HEK293T (cell line): ENCODE data around the gene RYR3.

ENCODE experiments used
- ARNT ChIP-seq: fragments of 450-650 bp; IDR thresholded peaks from 2 replicates; pipeline ENCODE4 v1.6.1; 2017; ENCODE audit warnings: mild to moderate bottlenecking
- BHLHE40 ChIP-seq: fragments of 450-650 bp; IDR thresholded peaks from 2 replicates; pipeline ENCODE4 v1.6.1; 2016; ENCODE audit warnings: mild to moderate bottlenecking, moderate library complexity, borderline replicate concordance
- CTBP1 ChIP-seq: fragments of 450-650 bp; IDR thresholded peaks from 2 replicates; pipeline ENCODE4 v1.6.1; 2016; ENCODE audit warnings: borderline replicate concordance
- ELF4 ChIP-seq: fragments of 450-650 bp; IDR thresholded peaks from 2 replicates; pipeline ENCODE4 v1.6.1; 2017; ENCODE audit warnings: antibody characterized with exemption
- FOXK2 ChIP-seq: fragments of 450-650 bp; IDR thresholded peaks from 2 replicates; pipeline ENCODE4 v1.6.1; 2016; ENCODE audit warnings: mild to moderate bottlenecking
- L3MBTL2 ChIP-seq: fragments of 450-650 bp; conservative IDR thresholded peaks from 2 replicates; pipeline ENCODE4 v1.6.1; 2016; ENCODE audit warnings: mild to moderate bottlenecking
- NFRKB ChIP-seq: fragments of 450-650 bp; IDR thresholded peaks from 2 replicates; pipeline ENCODE4 v1.6.1; 2016; ENCODE audit warnings: mild to moderate bottlenecking, moderate library complexity
- SP1 ChIP-seq: fragments of 450-650 bp; IDR thresholded peaks from 2 replicates; pipeline ENCODE4 v1.6.1; 2017
- SUZ12 ChIP-seq: fragments of 450-650 bp; IDR thresholded peaks from 2 replicates; pipeline ENCODE4 v1.6.1; 2016; ENCODE audit warnings: mild to moderate bottlenecking
- TARDBP ChIP-seq: fragments of 450-650 bp; IDR thresholded peaks from 2 replicates; pipeline ENCODE4 v1.6.1; 2016

DNA sequence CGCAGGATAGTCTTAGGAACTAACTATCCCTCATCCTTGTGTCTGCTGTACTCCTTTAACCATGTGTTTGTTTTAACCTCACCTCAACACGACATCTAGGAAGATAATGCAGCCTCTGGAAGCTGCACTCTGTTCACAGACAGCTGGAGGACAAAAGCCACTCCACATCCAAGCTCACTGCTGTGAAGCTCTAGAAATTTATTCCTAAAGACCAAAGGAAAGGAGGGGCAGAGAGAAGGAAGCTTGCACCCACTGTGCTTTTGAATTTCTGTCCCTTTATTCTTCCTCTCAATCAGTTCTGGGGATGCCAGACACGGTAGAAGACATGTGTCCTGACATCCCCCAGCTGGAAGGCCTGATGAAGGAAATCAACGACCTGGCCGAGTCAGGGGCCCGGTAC is 474.6 kb downstream of the RYR3 start:
- TF ChIP-seq CTBP1 = no peak
- TF ChIP-seq ARNT = no peak
- TF ChIP-seq L3MBTL2 = no peak
- no peak for TF ChIP-seq FOXK2
- TF ChIP-seq SP1 = no peak
- TF ChIP-seq ELF4 = no peak
- no peak for TF ChIP-seq NFRKB
- no peak for TF ChIP-seq BHLHE40
- TF ChIP-seq SUZ12 = no peak
- no peak for TF ChIP-seq TARDBP
